ENCODE data around the gene VPS26B. TPM values are rescaled to one million over a fixed set of nuclear protein-coding genes. Genes with fewer than 3 reads are reported as not detected.
A peak's percentile ranks its signal among the peaks of the same experiment; 100 is the strongest.
"Not testable (repeated sequence)": the region's sequence is repeated elsewhere in the genome, so short reads cannot be mapped to it uniquely, and the experiment has no call there.

The VPS26B gene
- total RNA-seq, 1 donor from 2014 or later = 41.9 TPM

DNA sequence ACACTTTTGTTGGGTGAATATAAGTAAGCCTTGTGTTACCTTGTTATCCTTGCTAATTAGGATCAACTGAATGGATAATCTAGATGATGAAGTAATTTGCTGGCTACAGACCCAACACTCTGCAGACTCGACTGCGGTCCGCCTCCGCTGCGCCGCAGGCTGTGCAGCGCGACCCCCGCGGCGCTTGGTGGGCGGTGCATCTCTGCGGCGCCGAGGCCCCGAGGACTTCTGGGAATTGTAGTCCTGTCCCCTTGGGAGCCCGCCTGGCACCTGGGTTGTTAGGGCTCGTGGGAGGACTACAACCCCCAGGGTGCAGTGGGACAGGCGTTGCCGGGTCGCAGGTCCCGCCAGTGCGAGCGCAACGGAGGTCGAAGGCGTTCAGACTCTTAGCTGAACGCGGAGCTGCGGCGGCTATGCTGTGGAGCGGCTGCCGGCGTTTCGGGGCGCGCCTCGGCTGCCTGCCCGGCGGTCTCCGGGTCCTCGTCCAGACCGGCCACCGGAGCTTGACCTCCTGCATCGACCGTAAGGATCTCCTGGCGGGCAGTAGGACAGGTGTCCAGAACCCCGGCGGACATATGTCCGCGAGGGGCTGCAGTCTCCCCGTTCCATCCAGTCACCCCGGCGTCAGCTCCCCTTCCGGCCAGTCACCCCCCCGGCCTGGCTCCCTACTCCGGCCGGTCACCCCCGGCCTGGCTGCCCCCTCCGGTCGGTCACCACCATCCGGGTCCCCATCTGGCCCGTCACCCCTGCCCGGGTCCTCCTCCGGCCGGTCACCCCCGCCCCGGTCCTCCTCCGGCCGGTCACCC, 28.9 kb downstream of the VPS26B start, which contains the start of the genes ACAD8 and THYN1:
Gene ACAD8 (plus strand): TSS at position 381 of the 806 bp plus-strand sequence. CDS start 33 bp downstream, at position 414.
Gene THYN1 (minus strand): TSS at position 165 of the 806 bp plus-strand sequence. CDS start 470 bp downstream, outside the sequence.
- DNase-seq (peak; percentile 97), ATAC-seq (peak; percentile 100)
- intact Hi-C loops (cut with micrococcal nuclease) = no loop called here

DNA sequence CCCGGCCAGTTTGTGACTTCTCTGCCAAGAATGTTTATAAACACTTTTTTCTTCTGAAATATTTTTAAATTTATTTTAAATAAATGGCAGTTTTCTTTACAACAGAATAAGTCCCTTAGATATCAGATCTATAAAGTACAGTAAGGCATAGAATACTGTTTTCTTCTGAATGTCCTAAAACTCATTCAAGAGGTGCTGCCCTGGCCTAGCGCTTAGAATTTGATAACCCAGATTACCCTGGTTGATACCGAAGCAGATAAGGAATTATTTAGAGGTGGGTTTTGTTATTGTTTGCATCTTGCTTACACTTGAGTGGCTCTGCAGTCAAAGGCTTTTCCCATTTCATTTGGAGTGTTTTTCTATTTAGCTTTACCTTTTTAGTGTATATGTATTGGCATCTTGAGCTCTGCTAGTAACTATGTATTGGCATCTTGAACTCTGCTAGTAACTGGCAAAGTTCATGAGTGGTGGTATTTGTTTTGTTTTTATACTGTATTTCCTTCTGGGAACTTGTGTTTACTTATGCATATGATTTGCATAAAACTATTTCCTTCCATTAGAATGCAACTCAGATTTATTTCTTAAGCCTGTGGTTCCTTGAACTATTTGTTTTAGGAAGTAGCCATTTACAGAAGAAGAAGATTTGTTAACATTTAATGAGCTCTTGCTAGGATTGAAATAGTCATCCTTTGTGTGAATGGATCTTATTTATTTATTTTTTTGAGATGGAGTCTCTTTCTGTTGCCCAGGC, 30.1 kb downstream of the VPS26B start:
- intact Hi-C loops (cut with micrococcal nuclease) = no loop called here
- DNase-seq (no peak), ATAC-seq (no peak)

DNA sequence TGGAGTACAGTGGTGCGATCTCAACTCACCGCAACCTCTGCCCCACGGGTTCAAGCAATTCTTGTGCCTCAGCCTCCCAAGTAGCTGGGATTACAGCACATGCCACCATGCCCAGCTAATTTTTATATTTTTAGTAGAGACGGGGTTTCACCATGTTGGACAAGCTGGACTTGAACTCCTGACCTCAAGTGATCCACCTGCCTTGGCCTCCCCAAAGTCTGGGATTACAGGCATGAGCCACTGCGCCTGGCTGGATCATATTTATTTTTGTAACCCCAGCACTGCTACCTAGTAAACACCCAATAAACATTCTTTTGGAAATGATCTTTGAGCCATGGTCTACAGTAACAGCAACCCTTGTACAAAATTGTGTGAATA, 30.7 kb downstream of the VPS26B start:
- ATAC-seq; intact Hi-C loops (cut with micrococcal nuclease); DNase-seq: not testable (repeated sequence)

DNA sequence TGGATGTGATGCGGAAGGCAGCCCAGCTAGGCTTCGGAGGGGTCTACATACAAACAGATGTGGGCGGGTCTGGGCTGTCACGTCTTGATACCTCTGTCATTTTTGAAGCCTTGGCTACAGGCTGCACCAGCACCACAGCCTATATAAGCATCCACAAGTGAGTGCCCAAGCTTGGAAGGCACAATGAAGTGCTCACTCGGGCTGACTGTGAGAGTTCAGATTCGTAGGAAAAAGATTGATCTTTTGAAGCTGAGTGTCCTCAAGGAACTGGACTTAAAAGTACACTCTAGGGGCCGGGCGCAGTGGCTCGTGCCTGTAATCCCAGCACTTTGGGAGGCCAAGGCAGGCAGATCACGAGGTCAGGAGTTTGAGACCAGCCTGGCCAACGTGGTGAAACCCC, 32.6 kb downstream of the VPS26B start:
- DNase-seq (no peak), ATAC-seq (no peak)
- intact Hi-C loops (cut with micrococcal nuclease) = no loop called here

DNA sequence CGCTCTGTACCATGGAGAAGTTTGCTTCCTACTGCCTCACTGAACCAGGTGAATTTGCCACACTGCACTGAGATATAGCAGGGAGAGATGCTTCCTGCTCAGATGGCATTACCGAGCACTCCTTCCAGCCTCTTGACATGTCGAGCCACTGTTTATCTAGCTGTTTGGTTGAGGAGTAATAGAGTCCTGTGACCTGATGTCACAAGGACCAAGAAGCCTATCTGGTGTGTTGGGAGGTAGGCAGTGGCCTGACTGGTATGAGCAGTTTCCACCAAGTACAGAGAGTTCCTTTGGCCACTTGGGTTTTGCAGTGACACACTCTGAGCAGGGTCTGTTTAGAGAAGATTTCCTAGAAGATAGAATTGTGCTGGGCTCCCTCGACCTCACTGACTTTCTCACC, 34.1 kb downstream of the VPS26B start:
- intact Hi-C loops (cut with micrococcal nuclease) = no loop called here
- no peak for ATAC-seq
- no peak for DNase-seq

DNA sequence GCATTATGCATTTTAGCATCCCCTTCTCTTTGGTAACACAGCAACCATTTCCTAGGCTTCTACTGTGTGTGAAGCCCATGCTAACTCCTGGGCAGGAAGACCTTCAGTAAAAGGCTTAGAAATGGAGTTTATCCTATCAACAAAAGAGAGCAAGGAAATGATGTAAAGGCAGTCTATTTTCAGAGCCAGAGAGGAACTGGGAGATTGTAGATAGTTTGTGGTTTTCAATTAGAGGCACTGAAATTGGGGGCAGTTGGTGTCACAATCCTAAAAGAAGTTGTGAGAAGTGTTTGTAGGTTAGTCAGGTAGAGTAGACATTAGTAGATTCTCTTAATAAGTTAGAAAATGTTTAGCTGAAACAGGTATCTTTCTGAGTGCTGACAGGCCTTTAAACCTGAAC, 36.0 kb downstream of the VPS26B start:
- no peak for ATAC-seq
- no peak for DNase-seq
- intact Hi-C loops (cut with micrococcal nuclease) = no loop called here

DNA sequence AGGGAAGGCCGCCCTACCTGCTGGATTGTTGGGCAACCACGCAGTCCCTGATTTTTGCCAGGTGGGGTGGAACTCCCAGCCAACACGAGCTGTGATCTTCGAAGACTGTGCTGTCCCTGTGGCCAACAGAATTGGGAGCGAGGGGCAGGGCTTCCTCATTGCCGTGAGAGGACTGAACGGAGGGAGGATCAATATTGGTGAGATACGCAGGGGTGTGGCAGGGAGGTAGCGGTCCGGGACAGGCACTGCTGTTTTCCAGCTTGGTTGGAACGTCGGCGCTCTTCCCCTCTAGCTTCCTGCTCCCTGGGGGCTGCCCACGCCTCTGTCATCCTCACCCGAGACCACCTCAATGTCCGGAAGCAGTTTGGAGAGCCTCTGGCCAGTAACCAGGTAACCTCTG, 36.5 kb downstream of the VPS26B start:
- intact Hi-C loops (cut with micrococcal nuclease) = no loop called here
- ATAC-seq = no peak
- DNase-seq = no peak

DNA sequence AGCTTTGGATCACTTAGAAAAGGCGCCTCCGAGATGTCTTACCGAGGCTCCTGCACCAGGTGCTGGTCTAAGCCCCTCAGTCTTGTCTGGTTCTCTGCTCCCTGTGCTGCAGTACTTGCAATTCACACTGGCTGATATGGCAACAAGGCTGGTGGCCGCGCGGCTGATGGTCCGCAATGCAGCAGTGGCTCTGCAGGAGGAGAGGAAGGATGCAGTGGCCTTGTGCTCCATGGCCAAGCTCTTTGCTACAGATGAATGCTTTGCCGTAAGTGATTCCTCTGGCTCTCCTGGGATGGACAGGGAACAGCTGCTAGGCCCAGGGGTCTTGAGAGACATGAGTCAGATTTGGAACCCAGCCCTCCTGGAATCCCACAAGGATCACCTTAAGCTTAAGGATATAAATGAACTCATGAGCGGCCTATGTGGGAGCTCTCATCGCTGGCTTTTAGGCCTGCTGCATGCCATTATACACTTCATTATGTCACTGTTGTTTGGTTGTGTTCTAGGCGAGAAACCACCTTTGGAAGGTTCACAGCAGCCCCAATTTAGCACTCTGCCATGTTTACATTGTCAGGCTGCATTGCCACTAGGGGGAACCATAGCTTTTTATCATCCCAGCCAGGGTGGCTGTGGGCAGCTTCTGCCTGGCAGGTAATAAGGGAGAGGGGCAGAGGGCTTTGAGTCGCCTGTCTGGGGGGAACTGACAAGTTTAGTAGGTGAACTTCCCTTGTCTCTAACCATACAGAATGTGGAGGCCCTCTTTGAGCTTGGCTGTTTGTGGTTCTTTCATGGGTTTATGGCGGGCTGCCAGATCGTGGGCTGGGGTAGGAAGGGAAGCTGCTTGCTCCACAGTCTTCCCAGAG, 37.4 kb downstream of the VPS26B start:
- ATAC-seq (peak; percentile 26), DNase-seq (no peak)
- intact Hi-C loops (cut with micrococcal nuclease) = no loop called here

DNA sequence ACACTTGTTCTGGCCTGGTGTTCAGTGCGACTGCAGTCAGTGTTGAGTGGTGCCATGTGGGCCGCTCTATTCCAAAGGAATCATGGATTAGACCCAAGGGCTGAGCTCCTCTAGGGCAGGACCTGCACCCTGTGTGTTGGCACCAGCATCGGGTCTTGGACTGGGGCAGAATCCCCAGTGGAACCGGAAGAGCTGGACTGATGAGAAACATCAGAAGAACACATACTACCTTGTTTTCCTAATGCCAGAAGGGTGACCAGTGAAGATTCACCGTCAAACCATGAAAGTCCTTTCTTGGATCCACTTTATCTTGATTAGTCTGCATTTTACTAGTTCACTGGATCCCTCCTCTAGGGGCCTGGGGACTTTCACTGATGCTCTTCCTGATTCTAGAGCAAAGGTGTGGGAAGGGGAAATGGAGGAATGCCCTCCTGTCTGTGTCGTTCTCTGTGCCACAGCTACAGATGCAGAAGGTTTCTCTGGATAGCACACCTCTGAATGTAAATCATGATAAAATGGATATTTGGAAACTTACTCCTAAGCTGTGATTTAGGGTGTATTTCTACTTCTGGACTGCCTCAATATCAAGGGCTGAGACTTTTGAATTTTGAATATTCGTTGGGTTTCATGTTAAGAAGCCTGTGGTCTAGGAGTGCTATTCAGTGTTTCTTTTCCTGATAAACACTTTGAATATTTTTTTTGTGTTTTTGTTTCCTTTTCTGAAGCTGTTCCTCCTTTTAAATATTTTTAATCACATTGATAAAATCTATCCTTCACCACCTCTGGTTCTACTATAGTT, 40.7 kb downstream of the VPS26B start:
- DNase-seq = no peak
- intact Hi-C loops (cut with micrococcal nuclease) = no loop called here
- no peak for ATAC-seq

DNA sequence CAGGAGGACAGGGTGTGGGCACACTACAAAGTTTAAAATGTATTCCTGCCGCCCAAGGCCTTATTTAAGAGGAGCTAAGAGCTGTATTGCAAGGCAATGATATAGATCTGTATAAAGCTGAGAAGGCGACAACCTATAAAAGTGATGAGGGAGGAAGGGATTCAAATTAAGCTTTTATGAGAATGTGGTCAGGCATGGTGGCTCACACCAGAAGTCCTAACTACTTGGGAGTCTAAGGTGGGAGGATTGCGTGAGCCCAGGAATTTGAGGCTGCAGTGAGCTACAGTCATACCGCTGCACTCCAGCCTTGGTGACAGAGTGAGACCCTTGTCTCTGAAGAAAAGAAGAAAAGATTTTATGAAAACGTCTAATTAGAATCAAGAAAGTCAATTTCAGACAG, 42.0 kb downstream of the VPS26B start:
- no peak for DNase-seq

DNA sequence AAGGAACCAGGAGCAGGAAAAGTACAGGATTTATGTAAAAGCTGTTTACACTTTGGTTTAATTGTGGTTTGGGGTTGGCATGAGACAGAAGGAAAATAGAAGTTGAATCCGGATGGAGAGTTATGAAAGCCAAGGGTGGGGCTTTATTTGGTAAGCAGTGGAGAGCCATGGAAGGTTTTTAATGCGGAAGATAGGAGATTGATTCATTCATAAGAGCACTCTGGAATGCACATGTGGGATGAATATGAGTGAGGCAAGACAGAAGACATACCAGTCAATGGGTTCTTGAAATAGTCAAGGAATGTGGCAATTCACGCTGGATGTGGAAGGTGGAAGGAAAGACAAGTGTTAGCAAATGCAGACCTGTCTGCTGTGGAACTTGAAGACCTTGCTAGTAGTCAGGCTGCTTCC, 42.4 kb downstream of the VPS26B start:
- DNase-seq (no peak), ATAC-seq (peak; percentile 25)
- intact Hi-C loops (cut with micrococcal nuclease) = no loop called here

More for the DNA sequence above, 42.0 kb downstream of the VPS26B start:
- no peak for ATAC-seq
- intact Hi-C loops (cut with micrococcal nuclease) = no loop called here

DNA sequence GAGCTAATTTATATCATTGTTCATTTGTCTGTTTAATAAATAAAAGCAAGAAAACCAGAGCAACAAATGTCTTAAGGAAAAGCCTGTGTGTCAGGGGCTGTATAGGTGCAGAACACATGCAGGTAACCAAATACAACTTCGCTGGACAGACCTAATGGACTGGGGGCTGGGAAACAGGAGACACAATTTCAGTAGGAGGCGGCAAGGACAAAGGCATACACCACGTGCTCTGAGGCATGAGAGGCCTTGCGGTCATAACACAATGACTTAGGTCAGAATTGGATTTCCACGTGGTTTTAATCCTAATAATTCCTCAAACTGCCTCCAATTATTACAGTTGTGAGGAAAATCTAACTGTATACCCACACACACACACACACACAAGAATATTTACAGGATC, 43.0 kb downstream of the VPS26B start:
- DNase-seq (no peak), ATAC-seq (no peak)
- intact Hi-C loops (cut with micrococcal nuclease) = no loop called here

DNA sequence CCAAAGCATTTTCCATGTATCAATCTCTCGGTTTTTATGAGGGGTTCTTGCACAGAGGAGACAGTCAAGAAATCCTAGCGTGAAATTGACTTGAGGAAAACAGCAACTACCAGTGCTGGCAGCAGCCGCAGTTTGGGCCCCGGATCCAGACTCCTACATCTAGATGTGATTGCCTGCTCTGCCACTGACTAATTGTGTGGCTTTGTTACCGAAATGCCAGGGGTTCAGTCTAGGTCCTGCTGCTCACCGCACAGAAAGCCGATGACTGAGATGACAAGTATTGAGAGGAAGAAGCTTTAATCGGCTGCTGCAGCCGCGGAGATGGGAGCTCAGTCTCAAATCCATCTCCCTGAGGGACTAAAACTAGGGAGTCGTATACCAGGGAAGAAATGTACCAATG, 43.5 kb downstream of the VPS26B start:
- ATAC-seq (no peak), DNase-seq (no peak)
- intact Hi-C loops (cut with micrococcal nuclease) = no loop called here

DNA sequence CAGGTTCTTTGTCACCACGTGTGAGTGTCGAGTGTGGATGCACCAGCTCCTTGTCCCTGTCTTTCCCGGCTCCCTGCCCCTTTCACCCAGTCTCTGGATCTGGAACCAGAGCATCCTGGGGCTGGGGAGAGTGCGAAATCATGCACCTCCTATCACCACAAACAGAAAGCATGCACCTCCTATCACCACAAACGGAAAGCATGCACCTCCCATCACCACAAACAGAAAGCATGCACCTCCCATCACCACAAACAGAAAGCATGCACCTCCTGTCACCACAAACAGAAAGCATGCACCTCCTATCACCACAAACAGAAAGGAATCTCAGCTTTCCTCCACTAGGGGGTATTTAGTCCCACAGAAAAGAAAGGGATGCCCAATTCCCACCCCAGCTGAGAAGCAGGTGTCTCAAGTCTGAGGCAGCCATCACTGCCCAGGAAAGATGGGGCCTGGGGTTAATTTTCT, 45.8 kb downstream of the VPS26B start:
- intact Hi-C loops (cut with micrococcal nuclease) = no loop called here
- DNase-seq = no peak
- ATAC-seq = no peak

DNA sequence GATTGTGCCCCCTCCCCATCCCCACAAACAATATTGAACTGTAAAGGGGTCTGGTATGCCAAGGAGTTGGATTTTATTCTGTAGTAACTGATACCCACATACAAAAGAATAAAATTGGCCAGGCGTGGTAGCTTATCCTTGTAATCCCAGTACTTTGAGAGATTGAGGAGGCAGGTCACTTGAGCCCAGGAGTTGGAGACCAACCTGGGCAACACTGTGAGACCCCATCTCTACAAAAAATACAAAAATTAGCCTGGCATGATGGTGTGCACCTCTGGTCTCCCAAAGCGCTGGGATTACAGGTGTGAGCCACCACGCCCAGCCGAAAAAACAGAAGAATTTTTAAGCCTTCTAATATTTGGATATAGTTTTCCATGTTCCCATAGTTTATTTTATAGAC, 47.5 kb downstream of the VPS26B start:
- no peak for DNase-seq
- no peak for ATAC-seq
- intact Hi-C loops (cut with micrococcal nuclease) = no loop called here

DNA sequence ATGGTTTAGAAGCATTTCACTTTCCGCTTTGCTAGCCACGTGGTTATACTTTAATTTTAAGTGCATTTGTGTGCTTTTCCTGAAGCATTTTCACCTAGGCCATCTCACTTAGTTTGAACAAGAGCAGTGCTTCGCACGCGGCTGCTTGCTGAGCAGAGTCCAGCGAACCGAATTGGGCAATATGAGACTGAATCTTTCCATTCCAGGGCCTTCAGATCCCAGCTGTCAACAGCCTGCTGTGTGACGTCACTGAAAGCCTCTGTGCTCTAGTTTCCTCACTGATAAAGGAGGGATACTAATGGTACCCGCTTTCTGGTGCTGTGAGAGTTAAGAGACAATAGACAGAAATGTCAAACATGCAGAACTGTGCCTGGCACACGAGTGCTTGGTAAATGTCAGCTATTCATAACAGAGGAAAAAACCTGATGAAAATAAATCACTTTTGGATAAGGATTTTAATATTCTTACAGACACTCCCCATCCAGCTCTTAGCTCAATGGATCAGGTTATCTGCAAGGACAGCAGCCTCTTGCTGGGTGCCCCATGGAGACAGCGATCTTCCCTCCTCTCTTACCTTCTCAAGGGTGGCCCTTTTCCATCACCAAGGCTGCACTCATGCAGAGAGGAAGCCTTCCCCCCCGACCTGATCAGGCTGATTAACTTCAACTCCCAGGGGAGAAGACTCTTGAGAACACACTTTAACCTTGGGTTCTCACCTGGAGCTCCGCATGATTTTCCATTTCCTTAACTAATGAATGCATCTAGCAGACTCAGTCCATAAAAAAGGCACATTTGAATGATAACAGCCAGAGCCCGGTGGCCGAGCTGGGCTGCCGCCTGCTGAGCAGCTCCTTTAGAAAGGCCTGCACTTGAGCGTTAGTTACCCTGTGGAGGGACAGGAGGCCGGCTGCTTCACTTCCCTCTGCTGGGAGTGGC, 48.2 kb downstream of the VPS26B start:
- ATAC-seq (peak; percentile 68), DNase-seq (peak; percentile 56)
- intact Hi-C loops (cut with micrococcal nuclease) = no loop called here

DNA sequence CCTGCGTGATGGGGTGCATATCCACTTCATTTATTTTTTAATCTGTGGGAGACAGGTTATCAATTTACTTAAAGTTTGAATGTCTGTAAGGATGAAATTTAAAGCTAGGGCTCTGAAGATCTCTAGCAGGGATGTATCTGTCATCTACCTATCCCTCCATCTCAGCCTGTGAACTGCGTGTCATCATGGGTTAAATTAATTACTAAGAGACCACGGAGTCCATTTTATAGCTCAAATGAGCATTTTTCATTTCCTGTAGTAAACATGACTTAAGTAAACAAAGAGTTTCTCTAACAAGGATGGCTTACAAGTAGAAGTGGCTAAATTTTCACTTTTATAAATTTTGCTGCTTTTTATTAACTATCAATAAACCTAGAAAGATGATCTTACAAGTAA, 48.8 kb downstream of the VPS26B start:
- intact Hi-C loops (cut with micrococcal nuclease) = no loop called here
- DNase-seq (no peak), ATAC-seq (no peak)

DNA sequence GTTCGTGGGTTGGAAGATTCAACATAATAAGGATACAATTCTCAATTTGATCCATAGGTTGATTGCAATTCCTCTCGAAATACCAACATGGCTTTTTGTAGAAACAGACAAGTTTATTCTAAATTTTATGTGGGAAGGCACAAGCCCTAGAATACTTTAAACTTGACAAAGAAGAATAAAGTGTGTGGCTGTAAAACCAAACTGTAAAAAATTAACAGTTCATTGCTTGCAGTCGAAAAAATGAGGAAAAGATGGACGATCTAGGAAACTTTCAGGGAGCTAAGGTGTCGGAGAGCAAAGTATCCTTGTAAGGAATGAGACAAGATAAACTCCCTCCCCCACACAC, 50.7 kb downstream of the VPS26B start:
- ATAC-seq = no peak
- intact Hi-C loops (cut with micrococcal nuclease) = no loop called here

More for the DNA sequence above, 50.7 kb downstream of the VPS26B start:
- no peak for DNase-seq
